MM.1S (cell line): ENCODE measurements around the gene NNT.

ENCODE experiments used
- DNase-seq: peaks from one replicate; pipeline ENCODE4 v3.0.0-alpha.2; 2015
- H2AFZ ChIP-seq: fragments of 300-600 bp; sonication (generic); 2 replicates; pipeline ENCODE4 v1.6.0; 2016; ENCODE audit warnings: antibody characterized with exemption, low read length
- H3F3A ChIP-seq: fragments of 300-600 bp; sonication (generic); 2 replicates; pipeline ENCODE4 v1.6.1; 2016; ENCODE audit warnings: mild to moderate bottlenecking, antibody characterized with exemption, low read length, moderate library complexity, mixed read lengths; ENCODE audit not compliant: insufficient read depth
- H3K27ac ChIP-seq: fragments of 300-600 bp; sonication (generic); 2 replicates; pipeline ENCODE4 v1.5.1; 2016; ENCODE audit warnings: mild to moderate bottlenecking, low read length
- H3K27me3 ChIP-seq: fragments of 300-600 bp; sonication (generic); replicated peaks from 2 replicates; pipeline ENCODE4 v1.6.0; 2016; ENCODE audit warnings: low read length; ENCODE audit not compliant: insufficient read depth
- H3K36me3 ChIP-seq: fragments of 300-600 bp; sonication (generic); replicated peaks from 2 replicates; pipeline ENCODE4 v1.6.1; 2016; ENCODE audit warnings: mild to moderate bottlenecking, low read length, mixed read lengths; ENCODE audit not compliant: insufficient read depth
- H3K4me1 ChIP-seq: fragments of 300-600 bp; sonication (generic); 2 replicates; pipeline ENCODE4 v1.6.1; 2016; ENCODE audit warnings: low read length, mixed read lengths
- H3K4me2 ChIP-seq: fragments of 300-600 bp; sonication (generic); 2 replicates; pipeline ENCODE4 v1.6.0; 2016; ENCODE audit warnings: low read depth, low read length
- H3K4me3 ChIP-seq: fragments of 300-600 bp; sonication (generic); 2 replicates; pipeline ENCODE4 v1.5.1; 2016; ENCODE audit warnings: low read length, mixed read lengths
- H3K79me2 ChIP-seq: fragments of 300-600 bp; sonication (generic); 2 replicates; pipeline ENCODE4 v1.6.1; 2016; ENCODE audit warnings: mixed run types, low read length, mixed read lengths
- H3K9ac ChIP-seq: fragments of 300-600 bp; sonication (generic); 2 replicates; pipeline ENCODE4 v1.6.1; 2016; ENCODE audit warnings: low read length, mixed read lengths
- H3K9me2 ChIP-seq: fragments of 300-600 bp; sonication (generic); replicated peaks from 2 replicates; pipeline ENCODE4 v1.6.1; 2016; ENCODE audit warnings: mild to moderate bottlenecking, low read length, mixed read lengths; ENCODE audit not compliant: insufficient read depth
- H3K9me3 ChIP-seq: fragments of 300-600 bp; sonication (generic); replicated peaks from 2 replicates; pipeline ENCODE4 v1.6.1; 2016; ENCODE audit warnings: mild to moderate bottlenecking, low read length, mixed read lengths; ENCODE audit not compliant: insufficient read depth
- H4K20me1 ChIP-seq: fragments of 300-600 bp; sonication (generic); 2 replicates; pipeline ENCODE4 v1.6.1; 2016; ENCODE audit warnings: mild to moderate bottlenecking, low read length, moderate library complexity, mixed read lengths; ENCODE audit not compliant: insufficient read depth
- EZH2 ChIP-seq: fragments of 300-600 bp; sonication (generic); optimal IDR thresholded peaks from 2 replicates; pipeline ENCODE3; 2017; ENCODE audit warnings: low read depth, mild to moderate bottlenecking, antibody characterized with exemption, low read length, mixed read lengths
- EZH2phosphoT487 ChIP-seq: fragments of 300-600 bp; sonication (generic); IDR thresholded peaks from 2 replicates; pipeline ENCODE4 v1.6.1; 2018; ENCODE audit warnings: antibody characterized with exemption, low read length
- TF ChIP-seq, protein P1 (sequence below): fragments of 300-600 bp; sonication (generic); IDR thresholded peaks from 2 replicates; pipeline ENCODE4 v1.5.1; 2016; ENCODE audit warnings: antibody characterized with exemption, low read length, mixed read lengths

The NNT gene

DNA sequence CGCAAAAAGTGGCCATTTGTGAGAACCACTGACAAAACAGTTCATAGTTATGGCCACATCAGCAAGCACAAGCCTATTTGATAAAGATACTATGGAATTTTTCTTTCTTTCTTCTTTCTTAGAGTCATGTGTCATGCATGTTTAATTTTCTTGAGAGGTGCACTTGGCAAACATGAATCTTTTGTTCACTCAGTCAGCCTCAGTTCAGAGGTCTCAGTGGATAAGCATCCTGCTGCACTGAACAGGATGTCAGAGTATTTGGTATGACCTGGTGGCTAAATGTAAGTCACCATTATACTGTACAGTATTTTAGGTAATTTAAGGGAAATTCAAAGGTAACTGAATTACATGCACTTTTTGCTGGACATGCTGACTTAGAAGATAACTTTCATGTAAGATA lies 5.4 kb downstream of the NNT start:
- Histone ChIP-seq H3K36me3 (peaks cover 27% of the 10 kb centered on the region; the same call in 1 of the 2 replicates), H3F3A (peaks cover 4% of the 10 kb centered on the region), H2AFZ (no peak overlapping the region), H3K4me2 (no peak overlapping the region), H3K4me1 (peaks cover 8% of the 10 kb centered on the region), H3K27ac (no peak overlapping the region), H3K9me2 (no peaks in the 10 kb centered on the region), H3K79me2 (peaks cover 97% of the 10 kb centered on the region), H3K9me3 (no peaks in the 10 kb centered on the region), H4K20me1 (no peaks in the 10 kb centered on the region), H3K9ac (no peak overlapping the region), H3K4me3 (no peak overlapping the region), H3K27me3 (no peaks in the 10 kb centered on the region)
- TF ChIP-seq EZH2 (no peak), EZH2phosphoT487 (no peak)
- TF ChIP-seq, protein P1, sequence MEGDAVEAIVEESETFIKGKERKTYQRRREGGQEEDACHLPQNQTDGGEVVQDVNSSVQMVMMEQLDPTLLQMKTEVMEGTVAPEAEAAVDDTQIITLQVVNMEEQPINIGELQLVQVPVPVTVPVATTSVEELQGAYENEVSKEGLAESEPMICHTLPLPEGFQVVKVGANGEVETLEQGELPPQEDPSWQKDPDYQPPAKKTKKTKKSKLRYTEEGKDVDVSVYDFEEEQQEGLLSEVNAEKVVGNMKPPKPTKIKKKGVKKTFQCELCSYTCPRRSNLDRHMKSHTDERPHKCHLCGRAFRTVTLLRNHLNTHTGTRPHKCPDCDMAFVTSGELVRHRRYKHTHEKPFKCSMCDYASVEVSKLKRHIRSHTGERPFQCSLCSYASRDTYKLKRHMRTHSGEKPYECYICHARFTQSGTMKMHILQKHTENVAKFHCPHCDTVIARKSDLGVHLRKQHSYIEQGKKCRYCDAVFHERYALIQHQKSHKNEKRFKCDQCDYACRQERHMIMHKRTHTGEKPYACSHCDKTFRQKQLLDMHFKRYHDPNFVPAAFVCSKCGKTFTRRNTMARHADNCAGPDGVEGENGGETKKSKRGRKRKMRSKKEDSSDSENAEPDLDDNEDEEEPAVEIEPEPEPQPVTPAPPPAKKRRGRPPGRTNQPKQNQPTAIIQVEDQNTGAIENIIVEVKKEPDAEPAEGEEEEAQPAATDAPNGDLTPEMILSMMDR = no peak
- no peak for DNase-seq

DNA sequence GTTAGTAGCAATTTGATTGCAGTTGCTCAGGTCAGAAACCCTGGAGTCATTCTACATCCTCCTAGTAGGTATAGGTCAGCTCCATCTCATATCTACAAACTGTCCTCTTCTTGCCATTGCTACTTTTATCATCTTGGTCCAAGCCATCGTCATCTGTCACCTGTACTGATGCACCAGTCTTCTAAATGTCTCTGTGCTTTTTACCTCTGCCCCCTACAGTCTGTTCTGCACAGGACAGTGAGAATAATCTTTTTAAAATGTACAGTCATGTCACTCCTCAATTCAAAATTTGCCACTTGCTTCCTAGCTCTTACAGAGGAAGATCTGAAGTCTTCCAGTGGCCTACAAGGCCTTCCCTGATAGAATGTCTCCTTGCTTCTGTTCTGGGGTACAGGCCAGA lies 6.8 kb downstream of the NNT start:
- Histone ChIP-seq H3K9me2 (no peaks in the 10 kb centered on the region), H3F3A (no peaks in the 10 kb centered on the region), H3K9me3 (no peaks in the 10 kb centered on the region), H3K79me2 (peaks cover 93% of the 10 kb centered on the region), H3K4me1 (peaks cover 2% of the 10 kb centered on the region; the same call in 1 of the 2 replicates), H3K36me3 (peaks cover 27% of the 10 kb centered on the region; the same call in 1 of the 2 replicates), H3K27me3 (no peaks in the 10 kb centered on the region), H4K20me1 (no peaks in the 10 kb centered on the region), H3K27ac (no peak overlapping the region), H2AFZ (no peak overlapping the region), H3K9ac (no peak overlapping the region), H3K4me2 (no peak overlapping the region), H3K4me3 (no peak overlapping the region)
- no peak for TF ChIP-seq EZH2phosphoT487
- TF ChIP-seq, protein P1 = peak; percentile 44
- DNase-seq = peak; percentile 8

DNA sequence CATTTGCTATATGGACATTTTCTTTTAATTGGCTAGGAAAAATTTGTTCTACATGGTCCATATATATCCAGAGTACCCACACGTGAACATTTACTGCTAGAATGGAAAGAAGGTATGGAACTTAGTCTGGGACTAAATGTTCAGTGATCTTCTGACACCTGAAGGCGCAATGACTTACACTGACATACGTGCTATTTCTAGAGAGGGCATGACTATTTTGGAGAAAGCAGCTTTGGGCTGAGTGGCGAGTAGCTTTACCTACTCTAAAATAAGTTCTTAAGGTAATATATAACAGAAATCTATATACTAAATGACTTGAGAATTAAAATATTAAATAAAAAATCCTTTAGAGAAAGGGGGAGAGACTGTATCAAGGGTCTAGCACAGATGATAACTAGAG lies 10.4 kb downstream of the NNT start:
- no peaks in the 10 kb centered on the region for H3K9me3 ChIP-seq
- H3K79me2 ChIP-seq = peaks cover 74% of the 10 kb centered on the region
- H3K9me2 ChIP-seq = no peaks in the 10 kb centered on the region
- no peak overlapping the region for H3K4me2 ChIP-seq
- no peak overlapping the region for H3K9ac ChIP-seq
- H3K27me3 ChIP-seq = no peaks in the 10 kb centered on the region
- TF ChIP-seq EZH2phosphoT487 (no peak), EZH2 (no peak)
- TF ChIP-seq, protein P1 = no peak
- H3K4me1 ChIP-seq = no peaks in the 10 kb centered on the region
- H4K20me1 ChIP-seq = peaks cover 4% of the 10 kb centered on the region; the same call in 1 of the 2 replicates
- no peak overlapping the region for H3K27ac ChIP-seq
- no peak overlapping the region for H2AFZ ChIP-seq
- H3F3A ChIP-seq = no peaks in the 10 kb centered on the region
- peaks cover 31% of the 10 kb centered on the region; the same call in 1 of the 2 replicates for H3K36me3 ChIP-seq
- no peak for DNase-seq
- H3K4me3 ChIP-seq = no peak overlapping the region
